Right renal cortex interstitium (tissue), 3 donors: ENCODE data around the gene UMAD1. TPM values are rescaled to one million over a fixed set of nuclear protein-coding genes. Genes with fewer than 3 reads are reported as not detected.
"Not testable (repeated sequence)": the region's sequence is repeated elsewhere in the genome, so short reads cannot be mapped to it uniquely, and the experiment has no call there.

ENCODE experiments used
- DNase-seq, 3 donors: peaks; one replicate each; pipeline ENCODE4 v3.0.0-alpha.2; 2013; ENCODE audit warnings: low read depth in 3 of 3, low spot score in 2 of 3
- polyA plus RNA-seq, 3 donors: library from polyadenylated mRNA; unstranded; fragments of 120-200 nt; gene quantifications; one replicate each; pipeline ENCODE4 v1.2.1, GENCODE V29; 2013; ENCODE audit not compliant: insufficient read length in 3 of 3

Gene UMAD1
- polyA plus RNA-seq, 3 donors, result 18.4 to 23.4 (median 19.4) TPM

GRCh38 chr7:7651479-7651878 lies 10.9 kb downstream of the UMAD1 start:
- no peak for DNase-seq

GRCh38 chr7:7652798-7653540 lies 12.4 kb downstream of the UMAD1 start:
- no peak for DNase-seq

- no peak for DNase-seq
Observed at GRCh38 chr7:7653593-7654187, 13.1 kb downstream of the UMAD1 start.

GRCh38 chr7:7654964-7655715 lies 14.6 kb downstream of the UMAD1 start:
- no peak for DNase-seq

GRCh38 chr7:7656459-7656858 lies 15.9 kb downstream of the UMAD1 start:
- DNase-seq, result not testable (repeated sequence)

GRCh38 chr7:7662527-7662926 lies 22.0 kb downstream of the UMAD1 start:
- DNase-seq, result no peak

- no peak for DNase-seq
Observed at GRCh38 chr7:7664291-7664690, 23.7 kb downstream of the UMAD1 start.

- DNase-seq, result no peak
Observed at GRCh38 chr7:7665031-7665430, 24.5 kb downstream of the UMAD1 start.

- DNase-seq, result no peak
Observed at GRCh38 chr7:7667187-7667586, 26.6 kb downstream of the UMAD1 start.

- DNase-seq, result no peak
Observed at GRCh38 chr7:7668706-7669105, 28.2 kb downstream of the UMAD1 start.

- DNase-seq, result no peak
Observed at GRCh38 chr7:7670490-7670889, 29.9 kb downstream of the UMAD1 start.

GRCh38 chr7:7671361-7671760 lies 30.8 kb downstream of the UMAD1 start:
- DNase-seq, result no peak

- no peak for DNase-seq
Observed at GRCh38 chr7:7672545-7673239, 32.1 kb downstream of the UMAD1 start.

- no peak for DNase-seq
Observed at GRCh38 chr7:7673240-7673550, 32.6 kb downstream of the UMAD1 start.

GRCh38 chr7:7675686-7676085 lies 35.1 kb downstream of the UMAD1 start:
- DNase-seq, result no peak

GRCh38 chr7:7679640-7680039 lies 39.1 kb downstream of the UMAD1 start:
- not testable (repeated sequence) for DNase-seq

GRCh38 chr7:7681191-7681935 lies 40.8 kb downstream of the UMAD1 start:
- DNase-seq, result peak; percentile 54 to 63 (median 55)

- DNase-seq, result no peak
Observed at GRCh38 chr7:7681936-7682329, 41.4 kb downstream of the UMAD1 start.

GRCh38 chr7:7682861-7683260 lies 42.3 kb downstream of the UMAD1 start:
- no peak for DNase-seq

- DNase-seq, result no peak
Observed at GRCh38 chr7:7686811-7687508, 46.4 kb downstream of the UMAD1 start.
